Rectal smooth muscle tissue (tissue), 1 donor: Measurements from ENCODE around the gene FOXA1.
A peak's percentile ranks its signal among the peaks of the same experiment; 100 is the strongest.

Experiments
- H3K27ac ChIP-seq: one replicate; pipeline ENCODE4 v1.7.0; 2013; ENCODE audit warnings: low read depth, low read length, inconsistent platforms
- H3K27me3 ChIP-seq: one replicate; pipeline ENCODE4 v1.7.0; 2013; ENCODE audit warnings: low read length; ENCODE audit not compliant: control insufficient read depth, insufficient read depth
- H3K36me3 ChIP-seq: one replicate; pipeline ENCODE4 v1.7.0; 2013; ENCODE audit warnings: low read length; ENCODE audit not compliant: control insufficient read depth, insufficient read depth
- H3K4me1 ChIP-seq: one replicate; pipeline ENCODE4 v1.7.0; 2013; ENCODE audit warnings: low read length; ENCODE audit not compliant: control insufficient read depth, insufficient read depth
- H3K4me3 ChIP-seq: one replicate; pipeline ENCODE4 v1.7.0; 2013; ENCODE audit warnings: low read length
- H3K9ac ChIP-seq: one replicate; pipeline ENCODE4 v1.7.0; 2013; ENCODE audit warnings: low read length

FOXA1 gene

GRCh38 chr14:37584211-37585100 lies 10.6 kb downstream of the FOXA1 start:
- H3K27me3 ChIP-seq, result peaks cover 16% of the 10 kb centered on the region
- H3K27ac ChIP-seq, result no peak overlapping the region
- H3K36me3 ChIP-seq, result no peaks in the 10 kb centered on the region
- no peak overlapping the region for H3K9ac ChIP-seq
- H3K4me3 ChIP-seq, result peak overlapping the region; percentile 20
- no peaks in the 10 kb centered on the region for H3K4me1 ChIP-seq

DNA sequence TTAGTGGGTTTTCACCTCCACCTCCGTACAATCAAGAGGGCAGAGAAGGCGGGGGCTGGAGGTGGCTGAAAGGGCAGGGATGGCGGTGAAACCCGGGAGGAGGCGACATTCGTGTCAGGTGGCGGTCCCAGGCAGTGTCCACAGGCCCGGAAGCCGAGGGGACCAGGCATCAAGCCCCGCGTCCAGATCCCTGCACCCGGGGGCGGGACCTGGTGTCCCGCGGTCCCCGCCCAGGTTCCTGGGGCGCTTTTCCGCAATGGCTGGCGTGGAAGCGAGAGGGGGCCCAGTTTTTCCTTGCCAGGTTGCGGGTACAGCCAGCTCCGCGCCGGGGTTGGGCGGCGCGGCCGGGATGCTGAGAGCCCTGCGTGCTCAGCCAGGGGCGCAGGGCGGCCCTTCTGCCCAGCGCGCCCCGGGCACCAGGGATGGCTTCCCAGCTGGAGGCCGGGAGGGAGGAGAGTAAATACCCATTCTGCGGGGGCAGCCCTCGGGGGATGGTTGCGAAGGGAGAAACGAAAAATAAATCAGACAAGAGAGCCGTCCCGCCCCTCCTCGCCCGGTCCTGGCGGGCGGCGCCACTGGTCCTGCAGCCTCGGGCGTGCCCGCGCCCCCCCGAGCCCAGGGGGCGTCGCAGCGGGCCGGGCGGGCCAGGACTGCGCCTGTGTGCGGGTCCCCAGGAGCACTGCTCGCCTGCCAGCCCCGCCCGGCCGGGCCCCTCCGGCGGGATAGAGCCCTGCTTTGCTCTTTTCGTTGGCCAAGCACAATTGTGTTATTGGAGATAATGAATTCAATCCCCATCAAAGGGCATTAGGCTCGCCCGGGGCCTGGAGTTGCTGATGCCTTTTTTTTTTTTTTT lies 11.5 kb downstream of the FOXA1 start:
- Histone ChIP-seq H3K27ac (no peak overlapping the region), H3K36me3 (no peaks in the 10 kb centered on the region), H3K27me3 (peaks cover 9% of the 10 kb centered on the region), H3K9ac (no peak overlapping the region), H3K4me3 (peak overlapping the region; percentile 29), H3K4me1 (no peaks in the 10 kb centered on the region)

DNA sequence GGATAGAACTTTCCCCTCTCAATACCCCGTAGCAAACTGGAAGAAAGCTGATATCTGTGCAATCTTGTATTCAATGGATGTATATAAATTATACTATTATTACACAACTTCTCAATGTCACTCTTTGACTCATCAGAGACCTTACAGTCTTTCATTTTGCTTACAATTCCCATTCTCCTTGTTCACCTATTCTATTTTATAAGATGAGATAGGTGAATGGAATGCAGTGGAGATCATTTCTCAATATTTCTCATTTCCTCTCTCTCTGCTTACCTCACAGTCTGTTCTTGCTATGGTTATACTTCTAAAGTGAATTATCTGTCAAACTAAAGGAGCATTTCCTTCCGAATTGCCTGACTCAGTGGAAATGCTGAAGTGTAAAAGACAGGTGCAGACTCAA lies 14.9 kb downstream of the FOXA1 start:
- Histone ChIP-seq H3K4me1 (no peaks in the 10 kb centered on the region), H3K27me3 (no peaks in the 10 kb centered on the region), H3K36me3 (no peaks in the 10 kb centered on the region), H3K27ac (no peak overlapping the region), H3K4me3 (no peak overlapping the region), H3K9ac (no peak overlapping the region)

DNA sequence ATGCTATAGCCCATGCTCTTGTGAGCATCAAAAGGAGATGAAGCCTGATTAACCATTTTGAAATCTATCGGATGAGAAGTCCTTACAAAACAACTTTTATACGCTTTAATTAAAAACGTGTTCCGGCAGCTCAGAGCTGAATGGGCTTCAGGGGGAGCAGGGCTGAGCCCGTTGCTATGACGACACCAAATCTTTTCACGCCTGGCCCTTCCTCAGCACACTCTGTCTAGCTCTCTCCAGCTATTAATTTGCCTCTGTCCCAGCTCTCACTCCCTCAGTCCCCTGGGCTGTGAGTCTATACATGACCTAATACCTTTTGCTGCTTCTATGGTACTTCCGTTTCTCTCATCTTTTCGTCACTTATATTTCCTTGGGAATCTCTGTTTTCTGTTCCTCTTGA lies 15.8 kb downstream of the FOXA1 start:
- Histone ChIP-seq H3K27me3 (no peaks in the 10 kb centered on the region), H3K36me3 (no peaks in the 10 kb centered on the region), H3K4me1 (no peaks in the 10 kb centered on the region), H3K4me3 (no peak overlapping the region), H3K27ac (no peak overlapping the region), H3K9ac (no peak overlapping the region)

DNA sequence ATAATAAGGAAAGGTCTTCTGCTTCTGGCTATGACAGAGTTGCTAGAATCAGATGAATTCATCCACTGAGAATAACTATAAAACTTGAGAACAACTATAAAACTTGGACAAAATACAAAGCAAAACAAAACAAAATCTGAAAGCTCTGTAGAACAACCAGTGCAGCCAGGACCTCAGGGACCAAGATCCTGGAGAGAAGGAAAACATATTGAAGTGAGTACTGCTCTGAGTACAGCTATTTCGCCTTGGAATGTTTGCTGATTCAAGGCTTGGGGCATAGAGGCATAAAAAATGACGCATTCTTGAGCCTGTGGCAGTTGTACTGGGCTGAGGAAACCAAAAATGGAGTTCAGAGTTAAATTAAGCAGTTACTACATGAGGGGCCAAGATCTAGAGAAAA lies 21.7 kb downstream of the FOXA1 start:
- Histone ChIP-seq H3K36me3 (no peaks in the 10 kb centered on the region), H3K27ac (no peak overlapping the region), H3K9ac (no peak overlapping the region), H3K4me3 (no peak overlapping the region), H3K27me3 (no peaks in the 10 kb centered on the region), H3K4me1 (no peaks in the 10 kb centered on the region)

GRCh38 chr14:37571391-37571790 lies 23.7 kb downstream of the FOXA1 start:
- H3K27ac ChIP-seq, result no peak overlapping the region
- H3K4me3 ChIP-seq, result no peak overlapping the region
- H3K27me3 ChIP-seq, result no peaks in the 10 kb centered on the region
- H3K9ac ChIP-seq, result no peak overlapping the region
- no peaks in the 10 kb centered on the region for H3K4me1 ChIP-seq
- H3K36me3 ChIP-seq, result no peaks in the 10 kb centered on the region

GRCh38 chr14:37569729-37570128 lies 25.3 kb downstream of the FOXA1 start:
- Histone ChIP-seq H3K4me1 (no peaks in the 10 kb centered on the region), H3K4me3 (no peak overlapping the region), H3K36me3 (no peaks in the 10 kb centered on the region), H3K9ac (no peak overlapping the region), H3K27me3 (no peaks in the 10 kb centered on the region), H3K27ac (no peak overlapping the region)

DNA sequence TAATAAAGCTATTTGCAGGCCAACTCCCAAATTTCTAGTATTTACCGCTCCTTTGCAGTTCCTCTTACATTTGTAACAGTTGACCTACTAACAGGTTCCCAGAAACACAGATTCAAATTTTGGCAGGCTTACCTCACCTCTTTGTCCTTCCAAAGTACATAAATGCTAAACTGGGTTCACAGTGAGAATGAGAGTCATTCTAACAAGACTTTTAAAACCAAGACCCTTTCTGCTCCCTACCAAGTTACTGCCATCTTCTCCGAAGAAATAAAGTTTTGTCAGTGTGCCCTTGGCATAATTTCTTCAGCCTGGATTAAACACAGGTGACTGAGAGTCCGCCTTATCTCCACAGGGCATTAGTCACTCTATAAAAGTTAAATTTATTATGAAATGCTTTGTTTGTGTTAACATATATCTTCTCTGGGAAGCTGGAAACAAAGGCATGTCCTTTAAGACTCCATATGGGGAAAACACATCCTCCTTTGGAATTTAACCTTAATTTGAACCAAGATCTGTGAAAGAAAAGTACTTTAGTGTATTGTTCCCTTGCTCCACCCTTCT lies 28.2 kb downstream of the FOXA1 start:
- Histone ChIP-seq H3K4me1 (no peaks in the 10 kb centered on the region), H3K27ac (no peak overlapping the region), H3K36me3 (no peaks in the 10 kb centered on the region), H3K27me3 (no peaks in the 10 kb centered on the region), H3K4me3 (peak overlapping the region; percentile 14), H3K9ac (no peak overlapping the region)

GRCh38 chr14:37565550-37565949 lies 29.5 kb downstream of the FOXA1 start:
- no peaks in the 10 kb centered on the region for H3K27me3 ChIP-seq
- H3K9ac ChIP-seq, result no peak overlapping the region
- no peaks in the 10 kb centered on the region for H3K36me3 ChIP-seq
- H3K4me1 ChIP-seq, result no peaks in the 10 kb centered on the region
- H3K4me3 ChIP-seq, result no peak overlapping the region
- no peak overlapping the region for H3K27ac ChIP-seq

DNA sequence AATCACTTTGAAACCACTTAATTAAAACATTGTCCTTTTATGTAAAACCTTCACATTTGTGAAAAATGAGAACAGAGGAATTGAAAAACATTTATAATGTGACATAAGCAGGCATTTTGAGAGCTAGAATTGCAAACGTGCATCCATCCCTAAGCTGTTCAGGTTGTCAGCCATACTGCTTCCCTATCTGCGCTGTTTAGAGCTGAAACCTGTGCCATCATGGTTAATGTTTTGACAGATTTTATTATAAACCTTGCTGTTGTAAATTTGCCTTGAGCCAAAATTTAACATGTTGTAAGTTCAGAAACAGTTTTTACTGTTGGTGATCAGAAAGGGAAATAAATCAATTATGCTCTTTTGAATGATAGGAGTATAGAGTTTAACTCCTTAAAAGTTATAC lies 31.9 kb downstream of the FOXA1 start:
- Histone ChIP-seq H3K27ac (no peak overlapping the region), H3K4me3 (no peak overlapping the region), H3K9ac (no peak overlapping the region), H3K27me3 (no peaks in the 10 kb centered on the region), H3K36me3 (no peaks in the 10 kb centered on the region), H3K4me1 (no peaks in the 10 kb centered on the region)

DNA sequence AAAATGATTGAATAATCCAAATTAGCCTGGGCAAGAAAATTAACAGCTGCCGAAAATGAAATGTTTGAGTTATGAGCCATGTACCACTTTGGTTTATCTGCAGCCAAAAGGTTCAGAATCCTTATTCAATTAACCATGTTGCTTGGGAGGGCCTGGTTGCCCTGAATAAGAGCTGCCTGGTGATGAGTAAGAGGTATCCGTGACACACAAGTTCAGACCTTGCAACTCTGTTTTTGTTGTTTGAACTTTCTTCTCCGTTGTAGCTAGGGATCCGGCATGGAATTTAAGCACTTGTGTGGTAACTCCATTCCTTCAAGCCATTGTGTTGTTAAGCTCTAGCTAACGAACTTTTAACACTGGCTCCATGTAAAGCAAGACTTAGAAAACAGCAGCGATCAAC lies 35.7 kb downstream of the FOXA1 start:
- Histone ChIP-seq H3K9ac (no peak overlapping the region), H3K4me1 (no peaks in the 10 kb centered on the region), H3K4me3 (no peak overlapping the region), H3K27ac (no peak overlapping the region), H3K36me3 (no peaks in the 10 kb centered on the region), H3K27me3 (no peaks in the 10 kb centered on the region)

- Histone ChIP-seq H3K27me3 (no peaks in the 10 kb centered on the region), H3K36me3 (no peaks in the 10 kb centered on the region), H3K9ac (no peak overlapping the region), H3K27ac (no peak overlapping the region), H3K4me3 (no peak overlapping the region), H3K4me1 (no peaks in the 10 kb centered on the region)
Measured at GRCh38 chr14:37558740-37559139, 36.3 kb downstream of the FOXA1 start.
